CMK (cell line): ENCODE results near the gene GRID2.
"Not testable (repeated sequence)": the region's sequence is repeated elsewhere in the genome, so short reads cannot be mapped to it uniquely, and the experiment has no call there.

Experiments used
- DNase-seq: peaks from one replicate; pipeline ENCODE4 v3.0.0-alpha.2; 2010; ENCODE audit warnings: low read depth

The GRID2 gene

GRCh38 chr4:92438722-92439121 is 135.0 kb downstream of the GRID2 start:
- DNase-seq, result not testable (repeated sequence)

GRCh38 chr4:92442131-92442530 is 138.4 kb downstream of the GRID2 start:
- not testable (repeated sequence) for DNase-seq

- not testable (repeated sequence) for DNase-seq
Observed at GRCh38 chr4:92444143-92444843, 140.5 kb downstream of the GRID2 start.

- DNase-seq, result no peak
Observed at GRCh38 chr4:92445127-92445526, 141.4 kb downstream of the GRID2 start.

GRCh38 chr4:92447255-92447905 is 143.6 kb downstream of the GRID2 start:
- DNase-seq, result no peak

- not testable (repeated sequence) for DNase-seq
Observed at GRCh38 chr4:92448176-92448575, 144.4 kb downstream of the GRID2 start.

- DNase-seq, result no peak
Observed at GRCh38 chr4:92450694-92451093, 146.9 kb downstream of the GRID2 start.

- DNase-seq, result no peak
Observed at GRCh38 chr4:92451782-92452181, 148.0 kb downstream of the GRID2 start.

- not testable (repeated sequence) for DNase-seq
Observed at GRCh38 chr4:92452383-92452782, 148.6 kb downstream of the GRID2 start.

GRCh38 chr4:92455329-92455839 is 151.6 kb downstream of the GRID2 start:
- no peak for DNase-seq

GRCh38 chr4:92455951-92456350 is 152.2 kb downstream of the GRID2 start:
- no peak for DNase-seq

GRCh38 chr4:92461732-92462131 is 158.0 kb downstream of the GRID2 start:
- DNase-seq, result no peak

GRCh38 chr4:92477298-92477697 is 173.5 kb downstream of the GRID2 start:
- no peak for DNase-seq

GRCh38 chr4:92483341-92483740 is 179.6 kb downstream of the GRID2 start:
- DNase-seq, result no peak

- DNase-seq, result no peak
Observed at GRCh38 chr4:92488496-92488895, 184.7 kb downstream of the GRID2 start.

GRCh38 chr4:92497141-92497540 is 193.4 kb downstream of the GRID2 start:
- no peak for DNase-seq

- no peak for DNase-seq
Observed at GRCh38 chr4:92501456-92501855, 197.7 kb downstream of the GRID2 start.

GRCh38 chr4:92506933-92507332 is 203.2 kb downstream of the GRID2 start:
- DNase-seq, result no peak

- DNase-seq, result no peak
Observed at GRCh38 chr4:92514627-92515026, 210.9 kb downstream of the GRID2 start.

- no peak for DNase-seq
Observed at GRCh38 chr4:92516450-92516849, 212.7 kb downstream of the GRID2 start.

- no peak for DNase-seq
Observed at GRCh38 chr4:92519727-92520126, 216.0 kb downstream of the GRID2 start.

GRCh38 chr4:92520563-92520962 is 216.8 kb downstream of the GRID2 start:
- DNase-seq, result no peak

GRCh38 chr4:92521941-92522340 is 218.2 kb downstream of the GRID2 start:
- no peak for DNase-seq

- DNase-seq, result no peak
Observed at GRCh38 chr4:92522356-92522755, 218.6 kb downstream of the GRID2 start.
